Gastroesophageal sphincter (tissue), 4 donors: ENCODE results near the gene DMRTB1. TPM values are rescaled to one million over a fixed set of nuclear protein-coding genes. Genes with fewer than 3 reads are reported as not detected.
"Not testable (repeated sequence)": the region's sequence is repeated elsewhere in the genome, so short reads cannot be mapped to it uniquely, and the experiment has no call there.

Experiments used
- ATAC-seq: fragments of 150-250 bp; one replicate; pipeline ENCODE4 v1.9.1; 2016; ENCODE audit warnings: mild to moderate bottlenecking, moderate library complexity
- H3K27ac ChIP-seq, 4 donors: fragments of 200-600 bp; sonication (generic) in 3 of 4; 1 replicate in 3 of 4; 2 replicates in 1 of 4; pipeline ENCODE4 v1.5.1; 2016 to 2019
- H3K27me3 ChIP-seq: fragments of 200-600 bp; sonication (generic); one replicate; pipeline ENCODE4 v1.5.1; 2019
- H3K36me3 ChIP-seq, 2 donors: fragments of 200-600 bp; sonication (generic); one replicate each; pipeline ENCODE4 v1.5.1; 2019; ENCODE audit warnings: control low read depth in 1 of 2
- H3K4me1 ChIP-seq, 3 donors: fragments of 200-600 bp; sonication (generic); 1 replicate in 2 of 3; 2 replicates in 1 of 3; pipeline ENCODE4 v1.5.1; 2016 to 2019; ENCODE audit warnings: control low read depth in 2 of 3
- H3K4me3 ChIP-seq, 2 donors: fragments of 200-600 bp; sonication (generic); one replicate each; pipeline ENCODE4 v1.5.1; 2019; ENCODE audit warnings: mild to moderate bottlenecking in 1 of 2, moderate library complexity in 1 of 2
- H3K9me3 ChIP-seq, 3 donors: fragments of 200-600 bp; sonication (generic); one replicate each; pipeline ENCODE4 v1.5.1; 2017 to 2019; ENCODE audit warnings: control low read depth in 2 of 3
- CTCF ChIP-seq, 4 experiments: fragments of 200-600 bp in 2 of 4; fragments of 450-650 bp in 2 of 4; sonication (generic) in 1 of 4; IDR thresholded peaks; one replicate each; pipeline ENCODE4 v1.5.1; 2017 to 2019; ENCODE audit warnings: antibody characterized with exemption in 4 of 4, mild to moderate bottlenecking in 2 of 4, moderate library complexity in 2 of 4
- EP300 ChIP-seq: sonication (generic); formaldehyde crosslinking; IDR thresholded peaks from one replicate; pipeline ENCODE4 v1.6.1; 2017; ENCODE audit warnings: antibody characterized with exemption, mild to moderate bottlenecking
- POLR2A ChIP-seq, 2 donors: fragments of 450-650 bp; IDR thresholded peaks; one replicate each; pipeline ENCODE4 v1.6.1; 2017; ENCODE audit warnings: antibody characterized with exemption in 2 of 2, mild to moderate bottlenecking in 2 of 2, moderate library complexity in 1 of 2
- POLR2AphosphoS5 ChIP-seq: sonication (generic); formaldehyde crosslinking; IDR thresholded peaks from one replicate; pipeline ENCODE4 v1.6.1; 2017; ENCODE audit warnings: antibody characterized with exemption
- WGBS, 2 donors: methylation state at CpG; one replicate each; pipeline ENCODE4 v1.1.5; 2018; ENCODE audit warnings: low coverage in 1 of 2; 5-methylcytosine and 5-hydroxymethylcytosine counted together
- total RNA-seq, 4 donors: library from RNA; depleted of rRNA; stranded (reverse); fragments of >200 nt; gene quantifications; one replicate each; pipeline ENCODE4 v1.1.0, GENCODE V29; 2016

The DMRTB1 gene
- total RNA-seq, 4 donors from 2014 or later, result not detected

- Histone ChIP-seq H3K4me3 (no peak overlapping the region), H3K4me1 (no peaks in the 10 kb centered on the region), H3K27ac (no peak overlapping the region), H3K36me3 (no peaks in the 10 kb centered on the region), H3K9me3 (no peaks in the 10 kb centered on the region), H3K27me3 (peaks cover 23% of the 10 kb centered on the region)
- no peak for ATAC-seq
- TF ChIP-seq EP300, result no peak
- TF ChIP-seq POLR2AphosphoS5, result no peak
- no peak for TF ChIP-seq POLR2A (IDR thresholded peaks at IDR 0.05)
- TF ChIP-seq CTCF (IDR thresholded peaks at IDR 0.05), result no peak
- WGBS, 2 donors, result 40 to 62% methylated on average over 5 of the region's 5 CpGs
Observed at GRCh38 chr1:53431805-53432565, 27.2 kb upstream of the DMRTB1 start.

- Histone ChIP-seq H3K36me3 (no peaks in the 10 kb centered on the region), H3K4me1 (no peaks in the 10 kb centered on the region), H3K4me3 (no peak overlapping the region), H3K27ac (no peak overlapping the region), H3K9me3 (no peaks in the 10 kb centered on the region), H3K27me3 (peaks cover 23% of the 10 kb centered on the region)
- TF ChIP-seq POLR2AphosphoS5 (no peak), CTCF (IDR thresholded peaks at IDR 0.05) (no peak), EP300 (no peak), POLR2A (IDR thresholded peaks at IDR 0.05) (no peak)
- 100% methylated on average over 1 to 2 of the region's 3 CpGs for WGBS, 2 donors
- ATAC-seq, result no peak
Observed at GRCh38 chr1:53432611-53433010, 26.6 kb upstream of the DMRTB1 start.

GRCh38 chr1:53434405-53435007 is 24.7 kb upstream of the DMRTB1 start:
- H3K27me3 ChIP-seq, result peaks cover 23% of the 10 kb centered on the region
- H3K9me3 ChIP-seq, H3K4me1 ChIP-seq, H3K4me3 ChIP-seq, H3K27ac ChIP-seq, H3K36me3 ChIP-seq, ATAC-seq: not testable (repeated sequence)
- 79 to 88% methylated on average over 6 to 8 of the region's 10 CpGs for WGBS, 2 donors

GRCh38 chr1:53435151-53435550 is 24.0 kb upstream of the DMRTB1 start:
- Histone ChIP-seq H3K9me3 (no peaks in the 10 kb centered on the region), H3K36me3 (no peaks in the 10 kb centered on the region), H3K4me3 (no peak overlapping the region), H3K27me3 (peaks cover 23% of the 10 kb centered on the region), H3K4me1 (no peaks in the 10 kb centered on the region), H3K27ac (no peak overlapping the region)
- no peak for TF ChIP-seq POLR2A (IDR thresholded peaks at IDR 0.05)
- no peak for TF ChIP-seq EP300
- no peak for TF ChIP-seq CTCF (IDR thresholded peaks at IDR 0.05)
- no peak for TF ChIP-seq POLR2AphosphoS5
- ATAC-seq, result no peak
- WGBS, 2 donors, result 83 to 94% methylated on average over 4 of the region's 4 CpGs

GRCh38 chr1:53438427-53439336 is 20.5 kb upstream of the DMRTB1 start:
- H3K36me3 ChIP-seq, result no peaks in the 10 kb centered on the region
- 99 to 100% methylated on average over 1 to 25 of the region's 79 CpGs for WGBS, 2 donors
- TF ChIP-seq CTCF (IDR thresholded peaks at IDR 0.05) (no peak), POLR2AphosphoS5 (no peak), POLR2A (IDR thresholded peaks at IDR 0.05) (no peak), EP300 (no peak)
- H3K4me3 ChIP-seq, result no peak overlapping the region
- no peak overlapping the region for H3K27ac ChIP-seq
- H3K9me3 ChIP-seq, result no peaks in the 10 kb centered on the region
- H3K4me1 ChIP-seq, result no peaks in the 10 kb centered on the region
- peaks cover 14% of the 10 kb centered on the region for H3K27me3 ChIP-seq
- no peak for ATAC-seq
